ENCODE measurements around the gene MAN2B2. TPM values are rescaled to one million over a fixed set of nuclear protein-coding genes. Genes with fewer than 3 reads are reported as not detected.
A peak's percentile ranks its signal among the peaks of the same experiment; 100 is the strongest.
"Not testable (repeated sequence)": the region's sequence is repeated elsewhere in the genome, so short reads cannot be mapped to it uniquely, and the experiment has no call there.

MAN2B2 gene
- total RNA-seq, 4 donors from 2014 or later = 17.5 to 55.9 (median 27.6) TPM

DNA sequence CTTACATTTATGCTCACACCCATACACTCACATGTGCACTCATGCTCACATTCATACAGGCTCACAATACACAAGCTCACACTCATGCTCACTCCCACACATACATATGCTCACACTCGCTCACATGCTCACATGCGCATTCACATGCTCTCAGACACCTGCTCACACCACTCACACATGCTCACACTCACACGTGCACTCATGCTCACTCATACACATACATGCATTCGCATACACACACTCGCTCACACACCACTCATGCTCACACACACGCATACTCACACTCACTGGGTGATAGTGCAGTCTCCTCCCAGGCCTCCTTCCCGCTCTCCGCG lies 90.3 kb downstream of the MAN2B2 start:
- intact Hi-C loops (cut with DNase I; ENCODE audit: low total_unique reads) (no loop called here), in situ Hi-C loops (cut with MboI; ENCODE audit: low pct_ligation_motif_present in 1 of 4, low pct_unique_long_range_greater_than_20kb in 1 of 4, low sequenced_read_pairs in 3 of 4) (no loop called here)
- WGBS, 2 donors (ENCODE audit: low coverage in 1 of 2) = 95 to 97% methylated on average over 6 to 9 of the region's 9 CpGs
- no peaks in the 10 kb centered on the region for H3K9me3 ChIP-seq
- no peak overlapping the region for H3K27ac ChIP-seq
- DNase-seq = no peak
- H3K4me1 ChIP-seq = peaks cover 0 to 14% (median 3%) of the 10 kb centered on the region in 4 donors
- H3K4me3 ChIP-seq = no peak overlapping the region
- H3K36me3 ChIP-seq = no peaks in the 10 kb centered on the region
- peaks cover 19% of the 10 kb centered on the region for H3K27me3 ChIP-seq
- TF ChIP-seq POLR2AphosphoS5 (IDR thresholded peaks at IDR 0.05) (no peak), EP300 (IDR thresholded peaks at IDR 0.05; ENCODE audit: low read depth) (no peak)

DNA sequence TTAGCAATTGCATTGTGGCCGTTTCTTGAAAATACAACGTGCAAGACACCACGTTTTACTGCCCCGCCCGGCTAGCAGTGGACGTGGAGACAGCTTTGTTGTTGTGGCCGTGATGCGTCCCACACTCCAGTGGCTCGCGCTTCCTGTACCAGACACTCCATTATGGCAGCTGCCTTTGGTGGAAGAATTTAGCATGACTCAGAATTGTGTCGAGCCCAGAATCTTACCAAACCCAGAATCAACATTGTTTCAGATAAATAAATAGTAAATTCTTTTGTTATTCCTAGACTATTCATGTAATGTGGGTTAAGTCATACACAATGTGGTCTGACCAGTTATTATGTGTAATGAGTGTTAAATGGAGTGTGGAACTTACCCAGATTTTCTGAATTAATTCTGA lies 93.4 kb downstream of the MAN2B2 start:
- TF ChIP-seq POLR2AphosphoS5 (IDR thresholded peaks at IDR 0.05) = no peak
- TF ChIP-seq, protein P1, sequence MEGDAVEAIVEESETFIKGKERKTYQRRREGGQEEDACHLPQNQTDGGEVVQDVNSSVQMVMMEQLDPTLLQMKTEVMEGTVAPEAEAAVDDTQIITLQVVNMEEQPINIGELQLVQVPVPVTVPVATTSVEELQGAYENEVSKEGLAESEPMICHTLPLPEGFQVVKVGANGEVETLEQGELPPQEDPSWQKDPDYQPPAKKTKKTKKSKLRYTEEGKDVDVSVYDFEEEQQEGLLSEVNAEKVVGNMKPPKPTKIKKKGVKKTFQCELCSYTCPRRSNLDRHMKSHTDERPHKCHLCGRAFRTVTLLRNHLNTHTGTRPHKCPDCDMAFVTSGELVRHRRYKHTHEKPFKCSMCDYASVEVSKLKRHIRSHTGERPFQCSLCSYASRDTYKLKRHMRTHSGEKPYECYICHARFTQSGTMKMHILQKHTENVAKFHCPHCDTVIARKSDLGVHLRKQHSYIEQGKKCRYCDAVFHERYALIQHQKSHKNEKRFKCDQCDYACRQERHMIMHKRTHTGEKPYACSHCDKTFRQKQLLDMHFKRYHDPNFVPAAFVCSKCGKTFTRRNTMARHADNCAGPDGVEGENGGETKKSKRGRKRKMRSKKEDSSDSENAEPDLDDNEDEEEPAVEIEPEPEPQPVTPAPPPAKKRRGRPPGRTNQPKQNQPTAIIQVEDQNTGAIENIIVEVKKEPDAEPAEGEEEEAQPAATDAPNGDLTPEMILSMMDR (IDR thresholded peaks at IDR 0.05) = no peak
- TF ChIP-seq EP300 (IDR thresholded peaks at IDR 0.05; ENCODE audit: low read depth) = no peak
- TF ChIP-seq POLR2A (IDR thresholded peaks at IDR 0.05) = no peak
- 38 to 70% methylated on average over 1 to 11 of the region's 11 CpGs for WGBS, 2 donors (ENCODE audit: low coverage in 1 of 2)
- in situ Hi-C loops (cut with MboI; ENCODE audit: low pct_ligation_motif_present in 1 of 4, low pct_unique_long_range_greater_than_20kb in 1 of 4, low sequenced_read_pairs in 3 of 4) = no loop called here
- peaks cover 0 to 17% (median 8%) of the 10 kb centered on the region in 4 donors for H3K4me1 ChIP-seq
- intact Hi-C loops (cut with DNase I; ENCODE audit: low total_unique reads) = no loop called here
- no peak overlapping the region for H3K4me3 ChIP-seq
- H3K36me3 ChIP-seq = no peaks in the 10 kb centered on the region
- no peaks in the 10 kb centered on the region for H3K9me3 ChIP-seq
- no peak overlapping the region for H3K27ac ChIP-seq
- DNase-seq = no peak
- H3K27me3 ChIP-seq = peaks cover 12% of the 10 kb centered on the region

DNA sequence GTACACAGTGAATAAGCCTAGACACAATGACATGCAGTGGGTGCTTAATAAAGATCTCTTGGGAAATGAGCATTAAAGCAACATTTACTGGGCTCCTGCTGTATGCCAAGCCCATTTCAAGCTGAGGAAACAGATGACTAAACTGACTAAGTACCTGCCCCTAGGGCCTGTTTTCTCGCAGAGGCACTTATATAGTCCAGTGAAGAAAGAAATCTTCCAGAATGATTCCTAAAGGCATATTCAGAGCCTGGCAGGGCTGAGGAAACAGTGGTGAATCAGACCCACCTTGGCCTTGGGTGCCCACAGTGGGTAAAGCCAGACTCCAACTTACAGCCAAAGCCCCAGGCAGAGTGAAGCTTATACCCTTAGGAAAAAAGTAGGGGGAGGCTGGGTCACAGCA lies 96.7 kb downstream of the MAN2B2 start:
- TF ChIP-seq EP300 (IDR thresholded peaks at IDR 0.05; ENCODE audit: low read depth) = no peak
- TF ChIP-seq, protein P1 (IDR thresholded peaks at IDR 0.05) = no peak
- TF ChIP-seq POLR2AphosphoS5 (IDR thresholded peaks at IDR 0.05) = no peak
- TF ChIP-seq POLR2A (IDR thresholded peaks at IDR 0.05) = no peak

DNA sequence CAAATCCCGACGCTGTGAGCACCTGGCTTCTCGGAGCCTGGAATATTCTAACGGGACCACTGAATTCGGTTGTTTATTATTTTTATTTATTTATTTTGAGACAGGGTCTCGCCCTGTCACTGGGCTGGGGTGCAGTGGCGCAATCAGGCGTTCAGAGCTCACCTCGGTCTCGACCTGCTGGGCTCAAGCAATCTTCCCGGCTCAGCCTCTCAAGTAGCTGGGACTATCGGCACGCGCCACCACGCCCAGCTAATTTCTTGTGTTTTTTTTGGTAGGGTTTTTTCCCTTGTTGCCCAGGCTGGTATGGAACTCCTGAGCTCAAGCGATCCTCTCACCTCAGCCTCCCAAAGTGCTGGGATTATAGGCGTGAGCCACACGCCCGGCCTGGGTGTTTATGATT lies 97.1 kb downstream of the MAN2B2 start:
- no peak for DNase-seq
- Histone ChIP-seq H3K4me3 (no peak overlapping the region), H3K9me3 (no peaks in the 10 kb centered on the region), H3K4me1 (peaks cover 21 to 37% (median 26%) of the 10 kb centered on the region in 4 donors), H3K36me3 (no peaks in the 10 kb centered on the region), H3K27ac (no peak overlapping the region), H3K27me3 (no peaks in the 10 kb centered on the region)
- WGBS, 2 donors (ENCODE audit: low coverage in 1 of 2) = 90 to 93% methylated on average over 12 to 19 of the region's 19 CpGs
- no peak for TF ChIP-seq POLR2AphosphoS5 (IDR thresholded peaks at IDR 0.05)
- TF ChIP-seq, protein P1 (IDR thresholded peaks at IDR 0.05) = no peak
- in situ Hi-C loops (cut with MboI; ENCODE audit: low pct_ligation_motif_present in 1 of 4, low pct_unique_long_range_greater_than_20kb in 1 of 4, low sequenced_read_pairs in 3 of 4) = no loop called here
- intact Hi-C loops (cut with DNase I; ENCODE audit: low total_unique reads) = no loop called here

More for the DNA sequence above, 96.7 kb downstream of the MAN2B2 start:
- 77% methylated on average over 1 of the region's 1 CpG; no CpG with 5 or more reads in 1 of the 2 donors for WGBS, 2 donors (ENCODE audit: low coverage in 1 of 2)
- Histone ChIP-seq H3K9me3 (no peaks in the 10 kb centered on the region), H3K36me3 (no peaks in the 10 kb centered on the region), H3K4me1 (peaks cover 17 to 32% (median 22%) of the 10 kb centered on the region in 4 donors), H3K27me3 (no peaks in the 10 kb centered on the region), H3K4me3 (no peak overlapping the region), H3K27ac (no peak overlapping the region)
- DNase-seq = no peak
- intact Hi-C loops (cut with DNase I; ENCODE audit: low total_unique reads) = no loop called here
- in situ Hi-C loops (cut with MboI; ENCODE audit: low pct_ligation_motif_present in 1 of 4, low pct_unique_long_range_greater_than_20kb in 1 of 4, low sequenced_read_pairs in 3 of 4) = no loop called here

DNA sequence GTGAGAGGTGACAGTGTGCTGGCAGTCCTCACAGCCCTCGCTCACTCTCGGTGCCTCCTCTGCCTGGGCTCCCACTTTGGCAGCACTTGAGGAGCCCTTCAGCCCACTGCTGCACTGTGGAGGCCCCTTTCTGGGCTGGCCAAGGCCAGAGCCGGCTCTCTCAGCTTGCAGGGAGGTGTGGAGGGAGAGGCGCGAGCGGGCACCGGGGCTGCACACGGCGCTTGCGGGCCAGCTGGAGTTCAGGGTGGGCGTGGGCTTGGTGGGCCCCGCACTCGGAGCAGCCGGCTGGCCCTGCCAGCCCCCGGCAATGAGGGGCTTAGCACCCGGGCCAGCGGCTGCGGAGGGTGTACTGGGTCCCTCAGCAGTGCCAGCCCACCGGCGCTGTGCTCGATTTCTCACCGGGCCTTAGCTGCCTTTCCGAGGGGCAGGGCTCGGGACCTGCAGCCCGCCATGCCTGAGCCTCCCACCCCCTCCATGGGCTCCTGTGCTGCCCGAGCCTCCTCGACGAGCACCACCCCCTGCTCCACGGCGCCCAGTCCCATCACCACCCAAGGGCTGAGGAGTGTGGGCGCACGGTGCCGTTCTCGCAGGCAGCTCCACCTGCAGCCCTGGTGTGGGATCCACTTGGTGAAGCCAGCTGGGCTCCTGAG lies 97.7 kb downstream of the MAN2B2 start:
- peaks cover 21 to 40% (median 26%) of the 10 kb centered on the region in 4 donors for H3K4me1 ChIP-seq
- H3K36me3 ChIP-seq; intact Hi-C loops (cut with DNase I; ENCODE audit: low total_unique reads); in situ Hi-C loops (cut with MboI; ENCODE audit: low pct_ligation_motif_present in 1 of 4, low pct_unique_long_range_greater_than_20kb in 1 of 4, low sequenced_read_pairs in 3 of 4); H3K27me3 ChIP-seq; DNase-seq; H3K9me3 ChIP-seq: not testable (repeated sequence)
- peak overlapping the region in 3 of 4 donors; percentile 90 to 95 (median 92) for H3K27ac ChIP-seq
- H3K4me3 ChIP-seq = peak overlapping the region in 1 of 4 donors; percentile 68
- WGBS, 2 donors (ENCODE audit: low coverage in 1 of 2) = 93 to 100% methylated on average over 2 to 22 of the region's 34 CpGs

Other genes starting within 250 kb of the MAN2B2 start
- gene PPP2R2C, start 102.6 kb upstream of the MAN2B2 start, total RNA-seq = 1 to 10 TPM in 2 of 4 donors, under 1 TPM in 2; 0.27 to 8.8 (median 1.7) TPM
- 100 to 1,000 TPM in 3 of 4 donors, 10 to 100 TPM in 1; 96.3 to 229 (median 125) TPM for gene MRFAP1, start 65.5 kb downstream of the MAN2B2 start, total RNA-seq
- 1 to 10 TPM in 2 of 4 donors, not detected in 2; 7.5 to 7.8 TPM for gene S100P, start 118.7 kb downstream of the MAN2B2 start, total RNA-seq
- 10 to 100 TPM; 18.3 to 51.0 (median 30.3) TPM for gene MRFAP1L1, start 134.7 kb downstream of the MAN2B2 start, total RNA-seq
- gene BLOC1S4, start 141.0 kb downstream of the MAN2B2 start, total RNA-seq = 10 to 100 TPM in 3 of 4 donors, under 1 TPM in 1; 1.00 to 18.8 (median 12.4) TPM
- 10 to 100 TPM; 17.9 to 83.4 (median 43.0) TPM for gene KIAA0232, start 207.5 kb downstream of the MAN2B2 start, total RNA-seq

All from transverse colon (tissue), 4 donors.